Loucy (cell line): ENCODE measurements around the gene PCSK5.

ENCODE experiments used
- CTCF ChIP-seq: fragments of 200-600 bp; sonication (generic); conservative IDR thresholded peaks from 2 replicates; pipeline ENCODE4 v1.5.1; 2014; ENCODE audit warnings: mild to moderate bottlenecking, antibody characterized with exemption, low read length
- EZH2phosphoT487 ChIP-seq: fragments of 200-600 bp; IDR thresholded peaks from 2 replicates; pipeline ENCODE4 v1.6.1; 2018; ENCODE audit warnings: antibody characterized with exemption, mild to moderate bottlenecking, moderate library complexity, borderline replicate concordance

DNA sequence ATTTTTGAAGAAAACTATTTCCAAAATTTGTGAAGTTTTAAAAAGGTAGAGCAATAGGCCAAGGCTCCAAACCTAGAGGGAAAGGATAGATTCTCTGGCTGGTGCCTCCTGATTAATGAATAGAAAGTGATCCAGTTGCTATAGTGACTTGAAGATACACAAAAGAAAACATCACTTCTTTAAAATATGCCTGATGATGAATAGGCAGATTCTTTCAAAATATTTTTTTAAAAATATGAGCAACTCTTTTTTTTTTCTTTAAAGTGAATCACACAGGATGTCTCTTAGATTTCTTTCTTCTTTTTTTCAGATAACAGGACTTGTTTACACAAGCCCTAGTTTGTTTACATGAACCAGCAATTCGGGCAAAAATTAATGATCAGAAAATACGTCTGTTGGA, 379.3 kb downstream of the PCSK5 start:
- TF ChIP-seq CTCF (no peak), EZH2phosphoT487 (no peak)
